ENCODE results near the gene NAV3. TPM values are rescaled to one million over a fixed set of nuclear protein-coding genes. Genes with fewer than 3 reads are reported as not detected.

Gene NAV3
- total RNA-seq, 2 experiments from 2014 or later = not detected

GRCh38 chr12:78149459-78149858 is 318.8 kb downstream of the NAV3 start:
- no peak for ATAC-seq (ENCODE audit: poor library complexity)
- no peaks in the 10 kb centered on the region for H3K27me3 Mint-ChIP-seq
- Histone ChIP-seq H3K4me3 (ENCODE audit: low read length) (no peak overlapping the region), H3K27ac (ENCODE audit: low read depth in 1 of 2, low read length in 2 of 2) (no peak overlapping the region), H3K27me3 (ENCODE audit: control insufficient read depth in 1 of 2, insufficient read depth in 2 of 2, low read length in 2 of 2) (no peaks in the 10 kb centered on the region), H3K9me3 (ENCODE audit: control insufficient read depth in 1 of 2, insufficient read depth in 1 of 2, low read length in 2 of 2) (no peaks in the 10 kb centered on the region), H3K4me1 (ENCODE audit: insufficient read depth, low read length) (no peaks in the 10 kb centered on the region), H3K36me3 (ENCODE audit: insufficient read depth, low read length) (no peaks in the 10 kb centered on the region)
- ChIA-PET CTCF (no interaction called here), POLR2A (no interaction called here)
- no peaks in the 10 kb centered on the region for H3K9me3 Mint-ChIP-seq
- no peak overlapping the region for H3K27ac Mint-ChIP-seq
- no peak for TF ChIP-seq CTCF (IDR thresholded peaks at IDR 0.05)
- no peak for DNase-seq
- intact Hi-C loops (cut with DNase I, micrococcal nuclease) = loop anchor here in 1 of 2 experiments (10.0 kb wide), 1 partner anchor 1585 kb away; no protein-coding TSS in a partner anchor
- no peaks in the 10 kb centered on the region for H3K4me1 Mint-ChIP-seq (ENCODE audit: low read depth)
- no peak overlapping the region for H3K4me3 Mint-ChIP-seq
- no peaks in the 10 kb centered on the region for H3K36me3 Mint-ChIP-seq (ENCODE audit: low read depth)

- no peak for ATAC-seq (ENCODE audit: poor library complexity)
- peaks cover 2% of the 10 kb centered on the region for H3K9me3 Mint-ChIP-seq
Observed at GRCh38 chr12:78155546-78155945, 324.9 kb downstream of the NAV3 start.

GRCh38 chr12:78156751-78157150 is 326.1 kb downstream of the NAV3 start:
- H3K27ac Mint-ChIP-seq = no peak overlapping the region
- CTCF ChIA-PET = no interaction called here
- Histone ChIP-seq H3K36me3 (ENCODE audit: insufficient read depth, low read length) (no peaks in the 10 kb centered on the region), H3K27me3 (ENCODE audit: control insufficient read depth in 1 of 2, insufficient read depth in 2 of 2, low read length in 2 of 2) (no peaks in the 10 kb centered on the region), H3K4me1 (ENCODE audit: insufficient read depth, low read length) (no peaks in the 10 kb centered on the region), H3K4me3 (ENCODE audit: low read length) (no peak overlapping the region), H3K27ac (ENCODE audit: low read depth in 1 of 2, low read length in 2 of 2) (no peak overlapping the region), H3K9me3 (ENCODE audit: control insufficient read depth in 1 of 2, insufficient read depth in 1 of 2, low read length in 2 of 2) (no peaks in the 10 kb centered on the region)
- H3K4me1 Mint-ChIP-seq (ENCODE audit: low read depth) = no peaks in the 10 kb centered on the region
- no peak overlapping the region for H3K4me3 Mint-ChIP-seq
- POLR2A ChIA-PET = no interaction called here
- ATAC-seq (ENCODE audit: poor library complexity) (no peak), DNase-seq (no peak)
- no peaks in the 10 kb centered on the region for H3K36me3 Mint-ChIP-seq (ENCODE audit: low read depth)
- intact Hi-C loops (cut with DNase I, micrococcal nuclease) = no loop called here
- H3K9me3 Mint-ChIP-seq = peaks cover 2% of the 10 kb centered on the region
- H3K27me3 Mint-ChIP-seq = no peaks in the 10 kb centered on the region
- TF ChIP-seq CTCF (IDR thresholded peaks at IDR 0.05) = no peak

More at GRCh38 chr12:78155546-78155945, 324.9 kb downstream of the NAV3 start:
- Histone ChIP-seq H3K36me3 (ENCODE audit: insufficient read depth, low read length) (no peaks in the 10 kb centered on the region), H3K4me1 (ENCODE audit: insufficient read depth, low read length) (no peaks in the 10 kb centered on the region), H3K27me3 (ENCODE audit: control insufficient read depth in 1 of 2, insufficient read depth in 2 of 2, low read length in 2 of 2) (no peaks in the 10 kb centered on the region), H3K27ac (ENCODE audit: low read depth in 1 of 2, low read length in 2 of 2) (no peak overlapping the region), H3K9me3 (ENCODE audit: control insufficient read depth in 1 of 2, insufficient read depth in 1 of 2, low read length in 2 of 2) (no peaks in the 10 kb centered on the region), H3K4me3 (ENCODE audit: low read length) (no peak overlapping the region)
- intact Hi-C loops (cut with DNase I, micrococcal nuclease) = no loop called here
- CTCF ChIA-PET = no interaction called here
- POLR2A ChIA-PET = no interaction called here
- Mint-ChIP-seq H3K4me3 (no peak overlapping the region), H3K36me3 (ENCODE audit: low read depth) (no peaks in the 10 kb centered on the region), H3K27me3 (no peaks in the 10 kb centered on the region), H3K27ac (no peak overlapping the region), H3K4me1 (ENCODE audit: low read depth) (no peaks in the 10 kb centered on the region)
- no peak for DNase-seq
- TF ChIP-seq CTCF (IDR thresholded peaks at IDR 0.05) = no peak
